ENCODE measurements around the gene RUNX1.

RUNX1 gene

GRCh38 chr21:34889676-34890469 lies 159.2 kb downstream of the RUNX1 start:
- peak; percentile 89 for DNase-seq

GRCh38 chr21:34889320-34889675 lies 159.8 kb downstream of the RUNX1 start:
- DNase-seq, result peak; percentile 84

- DNase-seq, result peak; percentile 98
Measured at GRCh38 chr21:34888569-34889319, 160.4 kb downstream of the RUNX1 start.

- DNase-seq, result peak; percentile 98
Measured at GRCh38 chr21:34887725-34888568, 161.2 kb downstream of the RUNX1 start.

- peak; percentile 36 for DNase-seq
Measured at GRCh38 chr21:34887105-34887442, 162.0 kb downstream of the RUNX1 start.

GRCh38 chr21:34886240-34887104 lies 162.6 kb downstream of the RUNX1 start:
- DNase-seq, result no peak

- no peak for DNase-seq
Measured at GRCh38 chr21:34885626-34886239, 163.4 kb downstream of the RUNX1 start.

GRCh38 chr21:34885125-34885524 lies 164.0 kb downstream of the RUNX1 start:
- DNase-seq, result no peak

GRCh38 chr21:34884346-34884929 lies 164.7 kb downstream of the RUNX1 start:
- no peak for DNase-seq

- DNase-seq, result no peak
Measured at GRCh38 chr21:34883491-34884271, 165.4 kb downstream of the RUNX1 start.

- no peak for DNase-seq
Measured at GRCh38 chr21:34882719-34883131, 166.4 kb downstream of the RUNX1 start.

GRCh38 chr21:34881839-34882371 lies 167.2 kb downstream of the RUNX1 start:
- peak; percentile 93 for DNase-seq

GRCh38 chr21:34881421-34881820 lies 167.7 kb downstream of the RUNX1 start:
- peak; percentile 86 for DNase-seq

GRCh38 chr21:34880401-34880800 lies 168.7 kb downstream of the RUNX1 start:
- no peak for DNase-seq

GRCh38 chr21:34878940-34879339 lies 170.2 kb downstream of the RUNX1 start:
- DNase-seq, result no peak

- DNase-seq, result no peak
Measured at GRCh38 chr21:34878501-34878900, 170.6 kb downstream of the RUNX1 start.

GRCh38 chr21:34877485-34878128 lies 171.5 kb downstream of the RUNX1 start:
- DNase-seq, result no peak

GRCh38 chr21:34875830-34876229 lies 173.3 kb downstream of the RUNX1 start:
- no peak for DNase-seq

GRCh38 chr21:34874684-34875513 lies 174.2 kb downstream of the RUNX1 start:
- no peak for DNase-seq
